K562 (cell line): Measurements from ENCODE around the gene DAZAP1. TPM values are rescaled to one million over a fixed set of nuclear protein-coding genes. Genes with fewer than 3 reads are reported as not detected.
A peak's percentile ranks its signal among the peaks of the same experiment; 100 is the strongest.

Experiments
- CEBPG ChIP-seq, 3 experiments: fragments of 200-800 bp in 1 of 3; sonication (Bioruptor generic) in 1 of 3; sonication (generic) in 1 of 3; formaldehyde crosslinking in 1 of 3; IDR thresholded peaks in 2 of 3; conservative IDR thresholded peaks in 1 of 3; 2 replicates each; pipeline versions ENCODE4 v1.6.1 to v1.8.0; 2016 to 2022; ENCODE audit warnings: missing compliant biosample characterization in 2 of 3, missing genetic modification characterization in 2 of 3, mild to moderate bottlenecking in 1 of 3, missing genetic modification reagents in 1 of 3
- E2F3 ChIP-seq: fragments of 250-450 bp; sonication (Bioruptor Pico); IDR thresholded peaks from 2 replicates; pipeline ENCODE4 v1.4.0; 2020; ENCODE audit warnings: mild to moderate bottlenecking
- TRIM25 ChIP-seq: fragments of 450-650 bp; IDR thresholded peaks from 2 replicates; pipeline ENCODE4 v1.7.0; 2016; ENCODE audit warnings: borderline replicate concordance
- USF1 ChIP-seq: sonication (generic); formaldehyde crosslinking; IDR thresholded peaks from 2 replicates; pipeline ENCODE4 v1.9.0; 2022; ENCODE audit warnings: mild to moderate bottlenecking, missing genetic modification reagents
- ZNF197 ChIP-seq: fragments of 200-800 bp; sonication (Bioruptor generic); IDR thresholded peaks from 2 replicates; pipeline ENCODE4 v1.6.1; 2016; ENCODE audit warnings: low read depth, missing genetic modification characterization, missing compliant biosample characterization
- polyA plus RNA-seq, 8 experiments: library from polyadenylated mRNA; depleted of rRNA in 4 of 8; stranded (reverse) in 5 of 8; unstranded in 3 of 8; fragments of >200 nt; fragmentation: Nextera tagmentation in 2 of 8; fragmentation: Illumina TruSeq in 1 of 8; extraction: Ambion mirVana in 2 of 8; extraction: Trizol in 1 of 8; gene quantifications; 2 replicates each; pipeline versions ENCODE4 v1.2.1 to v1.2.3, GENCODE V29; 2011 to 2014; ENCODE audit warnings: inconsistent platforms in 1 of 8, missing spikeins in 1 of 8
- total RNA-seq, 7 experiments: library from RNA; depleted of rRNA in 6 of 7; stranded (reverse); fragments of >200 nt in 6 of 7; fragmentation: Illumina TruSeq in 2 of 7; extraction: Trizol in 2 of 7; gene quantifications; 2 replicates each; pipeline versions ENCODE4 v1.2.1 to v1.2.3, GENCODE V29; 2011 to 2021; ENCODE audit warnings: low replicate concordance in 1 of 7

Gene DAZAP1
- total and polyA plus RNA-seq, 9 of the 15 experiments (the other 6 are each of a cell fraction or from before 2014, with no cell fraction given): 10.8 to 289 (median 142) TPM

- TF ChIP-seq TRIM25 (no peak), CEBPG (CRISPR knock-in tag; IDR thresholded peaks at IDR 0.05) (no peak), CEBPG (tag; conservative IDR thresholded peaks at IDR 0.05 in 1 of 2, IDR thresholded peaks at IDR 0.05 in 1 of 2) (no peak), ZNF197 (CRISPR knock-in tag) (no peak), USF1 (CRISPR knock-in tag) (peak; percentile 61), E2F3 (CRISPR knock-in tag) (no peak)
- TF ChIP-seq, all 486 proteins: peak for 9
These were observed 31.6 kb downstream of the DAZAP1 start (continued) for GRCh38 chr19:1438933-1439354.
